ENCODE measurements around the gene LHFPL6.

- TF ChIP-seq CTCF (IDR thresholded peaks at IDR 0.05; ENCODE audit: insufficient read depth, low read depth, low read length): no peak
- TF ChIP-seq EZH2 (IDR thresholded peaks at IDR 0.05; ENCODE audit: insufficient read depth, low read length): no peak
These were observed 191.5 kb downstream of the LHFPL6 start for GRCh38 chr13:39411511-39411910.

All from astrocyte (in vitro differentiated cells and primary cell).